K562 (cell line): ENCODE results near the gene FAM53B. TPM values are rescaled to one million over a fixed set of nuclear protein-coding genes. Genes with fewer than 3 reads are reported as not detected.

Experiments used
- BACH1 ChIP-seq: fragments of 200-800 bp; sonication (Bioruptor generic); IDR thresholded peaks from 2 replicates; pipeline ENCODE4 v1.6.1; 2016; ENCODE audit warnings: missing genetic modification characterization, missing compliant biosample characterization
- BHLHE40 ChIP-seq: IDR thresholded peaks from 2 replicates; pipeline ENCODE4 v1.6.1; 2011; ENCODE audit warnings: low read length, improper control_type of control experiment
- CHD4 ChIP-seq: fragments of 200-600 bp; sonication (generic); IDR thresholded peaks from 3 replicates; pipeline ENCODE4 v1.6.1; 2012; ENCODE audit warnings: low read depth, mild to moderate bottlenecking, mixed read lengths, low read length, inconsistent platforms; ENCODE audit not compliant: insufficient read depth, insufficient replicate concordance, poor library complexity, severe bottlenecking
- EP400 ChIP-seq: fragments of 450-650 bp; IDR thresholded peaks from 2 replicates; pipeline ENCODE4 v1.6.1; 2017; ENCODE audit warnings: antibody characterized with exemption, mild to moderate bottlenecking, moderate library complexity
- ESRRA ChIP-seq: fragments of 450-650 bp; IDR thresholded peaks from 2 replicates; pipeline ENCODE4 v1.6.1; 2014; ENCODE audit warnings: low read depth, mild to moderate bottlenecking, moderate library complexity, borderline replicate concordance
- GABPA ChIP-seq: fragments of 200-800 bp; sonication (Bioruptor generic); conservative IDR thresholded peaks from 2 replicates; pipeline ENCODE4 v1.6.1; 2016; ENCODE audit warnings: low read depth, missing genetic modification characterization, missing compliant biosample characterization
- MYC ChIP-seq, 2 experiments: fragments of 250-450 bp in 1 of 2; sonication (Bioruptor Pico) in 1 of 2; IDR thresholded peaks; 2 replicates each; pipeline versions ENCODE4 v1.5.1 to v1.6.1; 2012 to 2021; ENCODE audit warnings: low read depth in 2 of 2, borderline replicate concordance in 1 of 2, improper control_type of control experiment in 1 of 2, low read length in 1 of 2, mild to moderate bottlenecking in 1 of 2, moderate library complexity in 1 of 2
- PPARD ChIP-seq: fragments of 250-450 bp; sonication (Bioruptor Pico); IDR thresholded peaks from 2 replicates; pipeline ENCODE4 v1.8.0; 2022; ENCODE audit warnings: inconsistent platforms, mild to moderate bottlenecking, moderate library complexity
- PTBP1 ChIP-seq: fragments of 200-400 bp; formaldehyde crosslinking; IDR thresholded peaks from 2 replicates; pipeline ENCODE4 v1.6.1; 2017; ENCODE audit warnings: low read depth, low read length
- RAD51 ChIP-seq: fragments of 450-650 bp; IDR thresholded peaks from 2 replicates; pipeline ENCODE4 v1.7.1; 2016; ENCODE audit warnings: low read depth, mild to moderate bottlenecking, borderline replicate concordance
- RFX5 ChIP-seq: IDR thresholded peaks from 2 replicates; pipeline ENCODE4 v1.6.1; 2011; ENCODE audit warnings: low read depth, mild to moderate bottlenecking, improper control_type of control experiment, low read length
- STAG1 ChIP-seq: sonication (generic); formaldehyde crosslinking; IDR thresholded peaks from 2 replicates; pipeline ENCODE4 v1.5.0; 2020; ENCODE audit warnings: missing genetic modification reagents, borderline replicate concordance
- TAF1 ChIP-seq: IDR thresholded peaks from 2 replicates; pipeline ENCODE4 v1.6.1; 2011; ENCODE audit warnings: mild to moderate bottlenecking, low read length, moderate library complexity; ENCODE audit not compliant: insufficient read depth, control insufficient read depth, severe bottlenecking; ENCODE audit errors: extremely low read depth
- TOE1 ChIP-seq, 2 experiments: fragments of 450-650 bp in 1 of 2; sonication (generic) in 1 of 2; formaldehyde crosslinking in 1 of 2; IDR thresholded peaks; 2 replicates each; pipeline versions ENCODE4 v1.7.1 to v1.8.0; 2016 to 2022; ENCODE audit warnings: borderline replicate concordance in 2 of 2, mild to moderate bottlenecking in 2 of 2, antibody characterized with exemption in 1 of 2, inconsistent platforms in 1 of 2, low read depth in 1 of 2, missing genetic modification reagents in 1 of 2, moderate library complexity in 1 of 2
- VEZF1 ChIP-seq: fragments of 200-800 bp; sonication (Bioruptor generic); IDR thresholded peaks from 2 replicates; pipeline ENCODE4 v1.6.1; 2017; ENCODE audit warnings: missing genetic modification characterization, missing compliant biosample characterization
- ZBTB2 ChIP-seq: fragments of 450-650 bp; IDR thresholded peaks from 2 replicates; pipeline ENCODE4 v1.6.1; 2016; ENCODE audit warnings: antibody characterized with exemption
- ZBTB43 ChIP-seq: sonication (generic); formaldehyde crosslinking; IDR thresholded peaks from 2 replicates; pipeline ENCODE4 v1.8.0; 2023; ENCODE audit warnings: mild to moderate bottlenecking, missing genetic modification reagents
- ZBTB8A ChIP-seq: fragments of 450-650 bp; IDR thresholded peaks from 2 replicates; pipeline ENCODE4 v1.6.1; 2018; ENCODE audit warnings: mild to moderate bottlenecking, moderate library complexity; ENCODE audit not compliant: partially characterized antibody
- ZC3H8 ChIP-seq: fragments of 450-650 bp; IDR thresholded peaks from 2 replicates; pipeline ENCODE4 v1.6.1; 2017
- ZNF133 ChIP-seq: fragments of 250-450 bp; sonication (Bioruptor Pico); IDR thresholded peaks from 2 replicates; pipeline ENCODE4 v1.4.0; 2020; ENCODE audit warnings: mild to moderate bottlenecking
- ZNF175 ChIP-seq: fragments of 200-800 bp; sonication (Bioruptor generic); IDR thresholded peaks from 2 replicates; pipeline ENCODE4 v1.6.1; 2016; ENCODE audit warnings: low read depth, mild to moderate bottlenecking, missing genetic modification characterization, missing compliant biosample characterization
- ZNF217 ChIP-seq: sonication (generic); formaldehyde crosslinking; IDR thresholded peaks from 2 replicates; pipeline ENCODE4 v1.8.0; 2022; ENCODE audit warnings: mild to moderate bottlenecking, missing genetic modification reagents
- ZNF3 ChIP-seq: fragments of 250-450 bp; sonication (Bioruptor Pico); IDR thresholded peaks from 2 replicates; pipeline ENCODE4 v1.5.0; 2021; ENCODE audit warnings: mild to moderate bottlenecking, moderate library complexity
- ZNF551 ChIP-seq: fragments of 250-450 bp; sonication (Bioruptor Pico); IDR thresholded peaks from 2 replicates; pipeline ENCODE4 v1.5.0; 2021; ENCODE audit warnings: mild to moderate bottlenecking, moderate library complexity
- polyA plus RNA-seq, 8 experiments: library from polyadenylated mRNA; depleted of rRNA in 4 of 8; stranded (reverse) in 5 of 8; unstranded in 3 of 8; fragments of >200 nt; fragmentation: Nextera tagmentation in 2 of 8; fragmentation: Illumina TruSeq in 1 of 8; extraction: Ambion mirVana in 2 of 8; extraction: Trizol in 1 of 8; gene quantifications; 2 replicates each; pipeline versions ENCODE4 v1.2.1 to v1.2.3, GENCODE V29; 2011 to 2014; ENCODE audit warnings: inconsistent platforms in 1 of 8, missing spikeins in 1 of 8
- total RNA-seq, 7 experiments: library from RNA; depleted of rRNA in 6 of 7; stranded (reverse); fragments of >200 nt in 6 of 7; fragmentation: Illumina TruSeq in 2 of 7; extraction: Trizol in 2 of 7; gene quantifications; 2 replicates each; pipeline versions ENCODE4 v1.2.1 to v1.2.3, GENCODE V29; 2011 to 2021; ENCODE audit warnings: low replicate concordance in 1 of 7

The FAM53B gene
- total and polyA plus RNA-seq, 9 of the 15 experiments (the other 6 are each of a cell fraction or from before 2014, with no cell fraction given), result 0.03 to 16.5 (median 5.0) TPM

DNA sequence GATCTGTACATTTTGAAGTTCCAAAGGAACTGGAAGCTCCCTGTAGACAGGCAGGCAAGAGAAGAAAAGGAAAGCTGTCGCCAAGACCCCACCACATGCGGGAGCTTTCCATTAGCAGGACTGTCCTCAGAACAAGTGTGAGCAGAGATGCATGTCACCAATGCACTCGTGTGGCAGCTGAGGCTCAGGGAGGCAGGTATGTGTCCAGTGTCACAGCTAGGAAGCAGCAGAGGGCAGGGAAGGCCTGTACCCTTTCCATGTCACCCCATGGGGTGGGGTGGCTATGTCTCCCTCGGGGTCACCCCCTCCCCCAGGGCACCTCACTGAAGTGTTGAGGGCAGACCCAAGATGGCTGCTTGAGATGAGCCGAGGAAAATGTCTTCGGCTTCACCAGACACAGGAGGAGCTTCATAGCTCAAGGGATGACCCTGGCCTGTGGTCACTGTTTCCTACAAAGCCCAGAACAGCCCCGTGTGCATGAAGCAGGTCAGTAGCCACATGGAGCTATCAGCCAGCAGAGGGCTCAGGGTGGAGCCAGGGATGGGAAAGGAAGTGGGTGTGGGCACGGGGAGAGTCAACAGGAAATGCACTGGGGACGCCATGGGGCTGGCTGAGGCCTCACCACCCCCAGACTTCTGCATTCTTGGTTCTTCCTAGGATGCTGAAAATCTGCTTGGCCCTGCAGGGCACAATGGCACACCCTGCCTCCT lies 96.6 kb downstream of the FAM53B start (continued):
- TF ChIP-seq ZBTB43 (CRISPR knock-in tag) (no peak), RFX5 (no peak), PPARD (CRISPR knock-in tag) (no peak), TOE1 (IDR thresholded peaks at IDR 0.05; ENCODE audit: borderline replicate concordance) (no peak), TOE1 (CRISPR knock-in tag; IDR thresholded peaks at IDR 0.05; ENCODE audit: borderline replicate concordance, low read depth) (no peak), PTBP1 (no peak), GABPA (tag) (peak; percentile 84), ZNF175 (CRISPR knock-in tag) (0 out of 2 replicates have a peak, but pooled peaks have one; percentile 37), STAG1 (CRISPR knock-in tag) (no peak), ZBTB2 (no peak), ZC3H8 (no peak), BACH1 (tag) (no peak), CHD4 (no peak), ESRRA (no peak), ZNF551 (CRISPR knock-in tag) (no peak), BHLHE40 (peak; percentile 40; the same call in 1 of the 2 replicates), ZNF133 (CRISPR knock-in tag) (no peak), RAD51 (no peak), MYC (IDR thresholded peaks at IDR 0.05; ENCODE audit: low read depth, low read length) (peak; percentile 56; the same call in 1 of the 2 replicates), MYC (CRISPR knock-in tag; IDR thresholded peaks at IDR 0.05; ENCODE audit: borderline replicate concordance, low read depth) (no peak), EP400 (0 out of 2 replicates have a peak, but pooled peaks have one; percentile 38), ZBTB8A (no peak), ZNF3 (CRISPR knock-in tag) (no peak), TAF1 (no peak), VEZF1 (CRISPR knock-in tag) (0 out of 2 replicates have a peak, but pooled peaks have one; percentile 23), ZNF217 (CRISPR knock-in tag) (no peak)
